ENCODE results near the gene GARRE1. TPM values are rescaled to one million over a fixed set of nuclear protein-coding genes. Genes with fewer than 3 reads are reported as not detected.

The GARRE1 gene
- total and polyA plus RNA-seq, 2 of the 13 experiments (the other 11 are each of a cell fraction or from before 2014, with no cell fraction given), result 8.0 to 11.7 TPM

- DNase-seq (ENCODE audit: low spot score) (peak; percentile 56), ATAC-seq (peak; percentile 49), FAIRE-seq (no peak)
- Histone ChIP-seq H3K36me3 (replicated peaks in 1 of 2; ENCODE audit: control insufficient read depth in 1 of 2, insufficient read depth in 2 of 2, low read length in 2 of 2) (peaks cover 4 to 13% of the 10 kb centered on the region in 2 experiments; a peak in 4 of 5 replicates), H4K20me1 (ENCODE audit: insufficient read depth, low read length) (no peaks in the 10 kb centered on the region), H3K9ac (ENCODE audit: insufficient read depth, low read depth, low read length) (no peak overlapping the region), H3K79me2 (ENCODE audit: insufficient read depth, low read length) (no peaks in the 10 kb centered on the region), H3K4me2 (ENCODE audit: low read depth, low read length) (no peak overlapping the region), H3K4me1 (ENCODE audit: insufficient read depth, low read length) (peaks cover 12% of the 10 kb centered on the region), H2AFZ (ENCODE audit: low read length) (no peak overlapping the region), H3K27me3 (ENCODE audit: control insufficient read depth in 1 of 2, insufficient read depth in 2 of 2, low read length in 2 of 2) (no peaks in the 10 kb centered on the region), H3K4me3 (replicated peaks in 1 of 3; ENCODE audit: insufficient read depth in 1 of 3, low read depth in 2 of 3, low read length in 3 of 3) (no peak overlapping the region), H3K27ac (ENCODE audit: extremely low read length, insufficient read depth, low read length) (no peak overlapping the region), H3K9me3 (ENCODE audit: low read length) (no peaks in the 10 kb centered on the region)
- in situ Hi-C loops (cut with HindIII; ENCODE audit: extremely low pct_ligation_motif_present, low pct_unique_long_range_greater_than_20kb) (no loop called here), intact Hi-C loops (cut with micrococcal nuclease; ENCODE audit: unreplicated experiment) (no loop called here)
- POLR2A ChIA-PET, result no interaction called here
- TF ChIP-seq POLR2AphosphoS2 (IDR thresholded peaks at IDR 0.05; ENCODE audit: low read depth, low read length), result peak; percentile 49; the same call in 1 of the 2 replicates
- TF ChIP-seq ZZZ3 (CRISPR knock-in tag; IDR thresholded peaks at IDR 0.05; ENCODE audit: borderline replicate concordance), result no peak
- TF ChIP-seq JUN (CRISPR knock-in tag; IDR thresholded peaks at IDR 0.05), result no peak
- TF ChIP-seq FOSL2 (CRISPR knock-in tag; IDR thresholded peaks at IDR 0.05), result peak; percentile 68
- TF ChIP-seq KMT2B (CRISPR knock-in tag; IDR thresholded peaks at IDR 0.05), result 0 out of 2 replicates have a peak, but pooled peaks have one; percentile 15
- no TSS peak for BruUV-seq (replicated peaks)
- CTCF ChIA-PET (ENCODE audit: low intra/inter-chr PET ratio, low total read pairs), result no interaction called here
- WGBS (ENCODE audit: low lambda C conversion rate), result 63% methylated on average over 11 of the region's 11 CpGs
These were observed 21.5 kb upstream of the GARRE1 start for GRCh38 chr19:34232566-34233481.

- ChIA-PET CTCF (ENCODE audit: low intra/inter-chr PET ratio, low total read pairs) (no interaction called here), POLR2A (no interaction called here)
- H3K9ac ChIP-seq (ENCODE audit: insufficient read depth, low read depth, low read length), result no peak overlapping the region
- H3K79me2 ChIP-seq (ENCODE audit: insufficient read depth, low read length), result no peaks in the 10 kb centered on the region
- in situ Hi-C loops (cut with HindIII; ENCODE audit: extremely low pct_ligation_motif_present, low pct_unique_long_range_greater_than_20kb) (no loop called here), intact Hi-C loops (cut with micrococcal nuclease; ENCODE audit: unreplicated experiment) (no loop called here)
- no peaks in the 10 kb centered on the region for H4K20me1 ChIP-seq (ENCODE audit: insufficient read depth, low read length)
- WGBS (ENCODE audit: low lambda C conversion rate), result 86% methylated on average over 2 of the region's 2 CpGs
- BruUV-seq (replicated peaks), result no TSS peak
- no peaks in the 10 kb centered on the region for H3K27me3 ChIP-seq (ENCODE audit: control insufficient read depth in 1 of 2, insufficient read depth in 2 of 2, low read length in 2 of 2)
- H3K36me3 ChIP-seq (replicated peaks in 1 of 2; ENCODE audit: control insufficient read depth in 1 of 2, insufficient read depth in 2 of 2, low read length in 2 of 2), result no peaks in the 10 kb centered on the region; a peak in 1 of 5 replicates
- no peak for FAIRE-seq
- no peak overlapping the region for H3K4me3 ChIP-seq (replicated peaks in 1 of 3; ENCODE audit: insufficient read depth in 1 of 3, low read depth in 2 of 3, low read length in 3 of 3)
- no peak; the same call in 2 of the 3 replicates for ATAC-seq
- H3K4me1 ChIP-seq (ENCODE audit: insufficient read depth, low read length), result peaks cover 12% of the 10 kb centered on the region
- DNase-seq (ENCODE audit: low spot score), result no peak
- H3K27ac ChIP-seq (ENCODE audit: extremely low read length, insufficient read depth, low read length), result no peak overlapping the region
- H3K9me3 ChIP-seq (ENCODE audit: low read length), result no peaks in the 10 kb centered on the region
- H2AFZ ChIP-seq (ENCODE audit: low read length), result no peak overlapping the region
- no peak overlapping the region for H3K4me2 ChIP-seq (ENCODE audit: low read depth, low read length)
- TF ChIP-seq ZNF232 (CRISPR knock-in tag; IDR thresholded peaks at IDR 0.05; ENCODE audit: borderline replicate concordance) (no peak), SCMH1 (CRISPR knock-in tag; IDR thresholded peaks at IDR 0.05; ENCODE audit: borderline replicate concordance) (no peak), KDM6A (CRISPR knock-in tag; IDR thresholded peaks at IDR 0.05; ENCODE audit: low read depth) (no peak), BCL3 (CRISPR knock-in tag; IDR thresholded peaks at IDR 0.05) (no peak), PCBP1 (IDR thresholded peaks at IDR 0.05; ENCODE audit: borderline replicate concordance, low read depth, low read length) (no peak), RFX3 (CRISPR knock-in tag; IDR thresholded peaks at IDR 0.05) (no peak), ATF4 (CRISPR knock-in tag; IDR thresholded peaks at IDR 0.05) (no peak), ZBTB8A (CRISPR knock-in tag; IDR thresholded peaks at IDR 0.05; ENCODE audit: borderline replicate concordance, low read depth) (no peak), CHD4 (IDR thresholded peaks at IDR 0.05; ENCODE audit: borderline replicate concordance, low read length) (no peak), MTF1 (CRISPR knock-in tag; IDR thresholded peaks at IDR 0.05) (no peak)
These were observed 18.9 kb upstream of the GARRE1 start for GRCh38 chr19:34235425-34235940.
